TTC549 (cell line): Measurements from ENCODE around the gene TARS2.

ENCODE experiments used
- FAIRE-seq: peaks from 2 replicates; lab custom pipeline; 2012; peaks lifted over from hg19 to GRCh38; lab: Jason Lieb, UNC

TARS2 gene

GRCh38 chr1:150555198-150555970, 68.2 kb downstream of the TARS2 start:
- FAIRE-seq: no peak

GRCh38 chr1:150555971-150556865, 69.0 kb downstream of the TARS2 start:
- no peak for FAIRE-seq

- FAIRE-seq: no peak
Observed at GRCh38 chr1:150557065-150557600, 69.9 kb downstream of the TARS2 start.
